ENCODE data around the gene SIK1. TPM values are rescaled to one million over a fixed set of nuclear protein-coding genes. Genes with fewer than 3 reads are reported as not detected.
"Not testable (repeated sequence)": the region's sequence is repeated elsewhere in the genome, so short reads cannot be mapped to it uniquely, and the experiment has no call there.

The SIK1 gene
- total and polyA plus RNA-seq, 2 donors (not counting 3 experiments of a cell fraction or from before 2014, with no cell fraction given), result 0.59 to 3.3 TPM

- POLR2A ChIA-PET; FAIRE-seq; H2AFZ ChIP-seq (ENCODE audit: low read depth, low read length); H3K27ac ChIP-seq (ENCODE audit: insufficient read depth, low read depth, low read length); H4K20me1 ChIP-seq (replicated peaks; ENCODE audit: control insufficient read depth, extremely low read depth, insufficient read depth, low read length); H3K27me3 ChIP-seq (ENCODE audit: control insufficient read depth in 2 of 2, insufficient read depth in 2 of 2, low read length in 2 of 2); CTCF ChIA-PET; H3K4me2 ChIP-seq (ENCODE audit: insufficient read depth, low read length); H3K4me1 ChIP-seq (ENCODE audit: control insufficient read depth, extremely low read depth, insufficient read depth, low read length); intact Hi-C loops (cut with micrococcal nuclease); H3K36me3 ChIP-seq (ENCODE audit: control insufficient read depth in 2 of 2, extremely low read depth in 1 of 2, insufficient read depth in 2 of 2, low read length in 2 of 2); DNase-seq (ENCODE audit: low read depth, low spot score); H3K79me2 ChIP-seq (ENCODE audit: control insufficient read depth, insufficient read depth, low read length); H3K9me3 ChIP-seq (replicated peaks; ENCODE audit: control insufficient read depth, insufficient read depth, low read length); H3K4me3 ChIP-seq (replicated peaks in 1 of 3; ENCODE audit: insufficient read depth in 1 of 3, low read depth in 1 of 3, low read length in 3 of 3); dilution Hi-C loops (cut with MboI; ENCODE audit: extremely low pct_ligation_motif_present, low sequenced_read_pairs); H3K9me1 ChIP-seq (replicated peaks; ENCODE audit: control insufficient read depth, extremely low read depth, insufficient read depth, low read length); H3K9ac ChIP-seq (replicated peaks; ENCODE audit: extremely low read depth, insufficient read depth, low read length); BruUV-seq (replicated peaks): not testable (repeated sequence)
These were observed 28.8 kb upstream of the SIK1 start for GRCh38 chr21:43455717-43456116.

GRCh38 chr21:43454176-43454575, 27.2 kb upstream of the SIK1 start:
- H4K20me1 ChIP-seq (replicated peaks; ENCODE audit: control insufficient read depth, extremely low read depth, insufficient read depth, low read length); H2AFZ ChIP-seq (ENCODE audit: low read depth, low read length); H3K27ac ChIP-seq (ENCODE audit: insufficient read depth, low read depth, low read length); H3K79me2 ChIP-seq (ENCODE audit: control insufficient read depth, insufficient read depth, low read length); FAIRE-seq; POLR2A ChIA-PET; BruUV-seq (replicated peaks); H3K9me3 ChIP-seq (replicated peaks; ENCODE audit: control insufficient read depth, insufficient read depth, low read length); H3K4me3 ChIP-seq (replicated peaks in 1 of 3; ENCODE audit: insufficient read depth in 1 of 3, low read depth in 1 of 3, low read length in 3 of 3); H3K36me3 ChIP-seq (ENCODE audit: control insufficient read depth in 2 of 2, extremely low read depth in 1 of 2, insufficient read depth in 2 of 2, low read length in 2 of 2); H3K9me1 ChIP-seq (replicated peaks; ENCODE audit: control insufficient read depth, extremely low read depth, insufficient read depth, low read length); dilution Hi-C loops (cut with MboI; ENCODE audit: extremely low pct_ligation_motif_present, low sequenced_read_pairs); H3K27me3 ChIP-seq (ENCODE audit: control insufficient read depth in 2 of 2, insufficient read depth in 2 of 2, low read length in 2 of 2); CTCF ChIA-PET; H3K4me2 ChIP-seq (ENCODE audit: insufficient read depth, low read length); H3K4me1 ChIP-seq (ENCODE audit: control insufficient read depth, extremely low read depth, insufficient read depth, low read length); H3K9ac ChIP-seq (replicated peaks; ENCODE audit: extremely low read depth, insufficient read depth, low read length); DNase-seq (ENCODE audit: low read depth, low spot score); intact Hi-C loops (cut with micrococcal nuclease): not testable (repeated sequence)

- DNase-seq (ENCODE audit: low read depth, low spot score); dilution Hi-C loops (cut with MboI; ENCODE audit: extremely low pct_ligation_motif_present, low sequenced_read_pairs); H3K79me2 ChIP-seq (ENCODE audit: control insufficient read depth, insufficient read depth, low read length): not testable (repeated sequence)
These were observed 24.9 kb upstream of the SIK1 start for GRCh38 chr21:43451850-43452249.

GRCh38 chr21:43450287-43450686, 23.4 kb upstream of the SIK1 start:
- H3K4me3 ChIP-seq (replicated peaks in 1 of 3; ENCODE audit: insufficient read depth in 1 of 3, low read depth in 1 of 3, low read length in 3 of 3); H3K27me3 ChIP-seq (ENCODE audit: control insufficient read depth in 2 of 2, insufficient read depth in 2 of 2, low read length in 2 of 2); H3K9ac ChIP-seq (replicated peaks; ENCODE audit: extremely low read depth, insufficient read depth, low read length); DNase-seq (ENCODE audit: low read depth, low spot score); H3K27ac ChIP-seq (ENCODE audit: insufficient read depth, low read depth, low read length); POLR2A ChIA-PET; H3K36me3 ChIP-seq (ENCODE audit: control insufficient read depth in 2 of 2, extremely low read depth in 1 of 2, insufficient read depth in 2 of 2, low read length in 2 of 2); BruUV-seq (replicated peaks); H4K20me1 ChIP-seq (replicated peaks; ENCODE audit: control insufficient read depth, extremely low read depth, insufficient read depth, low read length); H3K4me2 ChIP-seq (ENCODE audit: insufficient read depth, low read length); H3K79me2 ChIP-seq (ENCODE audit: control insufficient read depth, insufficient read depth, low read length); H3K9me3 ChIP-seq (replicated peaks; ENCODE audit: control insufficient read depth, insufficient read depth, low read length); H2AFZ ChIP-seq (ENCODE audit: low read depth, low read length); H3K9me1 ChIP-seq (replicated peaks; ENCODE audit: control insufficient read depth, extremely low read depth, insufficient read depth, low read length); intact Hi-C loops (cut with micrococcal nuclease); CTCF ChIA-PET; H3K4me1 ChIP-seq (ENCODE audit: control insufficient read depth, extremely low read depth, insufficient read depth, low read length); dilution Hi-C loops (cut with MboI; ENCODE audit: extremely low pct_ligation_motif_present, low sequenced_read_pairs); FAIRE-seq: not testable (repeated sequence)

More at GRCh38 chr21:43451850-43452249, 24.9 kb upstream of the SIK1 start:
- H3K27ac ChIP-seq (ENCODE audit: insufficient read depth, low read depth, low read length); FAIRE-seq; H3K27me3 ChIP-seq (ENCODE audit: control insufficient read depth in 2 of 2, insufficient read depth in 2 of 2, low read length in 2 of 2); POLR2A ChIA-PET; CTCF ChIA-PET; H3K9ac ChIP-seq (replicated peaks; ENCODE audit: extremely low read depth, insufficient read depth, low read length); H3K4me2 ChIP-seq (ENCODE audit: insufficient read depth, low read length); intact Hi-C loops (cut with micrococcal nuclease); H4K20me1 ChIP-seq (replicated peaks; ENCODE audit: control insufficient read depth, extremely low read depth, insufficient read depth, low read length); H3K4me1 ChIP-seq (ENCODE audit: control insufficient read depth, extremely low read depth, insufficient read depth, low read length); H3K9me1 ChIP-seq (replicated peaks; ENCODE audit: control insufficient read depth, extremely low read depth, insufficient read depth, low read length); H3K36me3 ChIP-seq (ENCODE audit: control insufficient read depth in 2 of 2, extremely low read depth in 1 of 2, insufficient read depth in 2 of 2, low read length in 2 of 2); H3K4me3 ChIP-seq (replicated peaks in 1 of 3; ENCODE audit: insufficient read depth in 1 of 3, low read depth in 1 of 3, low read length in 3 of 3); H3K9me3 ChIP-seq (replicated peaks; ENCODE audit: control insufficient read depth, insufficient read depth, low read length); BruUV-seq (replicated peaks); H2AFZ ChIP-seq (ENCODE audit: low read depth, low read length): not testable (repeated sequence)

Data from endothelial cell of umbilical vein (primary cell).